Measurements from ENCODE around the gene COL8A1.
A peak's percentile ranks its signal among the peaks of the same experiment; 100 is the strongest.

Gene COL8A1

GRCh38 chr3:99768126-99768525 lies 129.7 kb downstream of the COL8A1 start:
- TF ChIP-seq CTCF (conservative IDR thresholded peaks at IDR 0.05; ENCODE audit: low read depth, low read length): no peak
- no peak overlapping the region for H3K4me3 ChIP-seq (ENCODE audit: low read depth, low read length)
- DNase-seq (ENCODE audit: low read depth): no peak

- DNase-seq (ENCODE audit: low read depth): no peak
- no peak for TF ChIP-seq CTCF (conservative IDR thresholded peaks at IDR 0.05; ENCODE audit: low read depth, low read length)
- no peak overlapping the region for H3K4me3 ChIP-seq (ENCODE audit: low read depth, low read length)
Measured at GRCh38 chr3:99768808-99769501, 130.6 kb downstream of the COL8A1 start.

GRCh38 chr3:99772171-99772570 lies 133.8 kb downstream of the COL8A1 start:
- DNase-seq (ENCODE audit: low read depth): no peak
- no peak for TF ChIP-seq CTCF (conservative IDR thresholded peaks at IDR 0.05; ENCODE audit: low read depth, low read length)
- H3K4me3 ChIP-seq (ENCODE audit: low read depth, low read length): no peak overlapping the region

GRCh38 chr3:99772671-99773070 lies 134.3 kb downstream of the COL8A1 start:
- no peak for DNase-seq (ENCODE audit: low read depth)
- TF ChIP-seq CTCF (conservative IDR thresholded peaks at IDR 0.05; ENCODE audit: low read depth, low read length): no peak
- H3K4me3 ChIP-seq (ENCODE audit: low read depth, low read length): no peak overlapping the region

GRCh38 chr3:99774467-99774866 lies 136.1 kb downstream of the COL8A1 start:
- DNase-seq (ENCODE audit: low read depth): peak; percentile 94
- H3K4me3 ChIP-seq (ENCODE audit: low read depth, low read length): no peak overlapping the region
- TF ChIP-seq CTCF (conservative IDR thresholded peaks at IDR 0.05; ENCODE audit: low read depth, low read length): no peak

GRCh38 chr3:99776516-99777209 lies 138.3 kb downstream of the COL8A1 start:
- DNase-seq (ENCODE audit: low read depth): peak; percentile 41
- no peak overlapping the region for H3K4me3 ChIP-seq (ENCODE audit: low read depth, low read length)
- TF ChIP-seq CTCF (conservative IDR thresholded peaks at IDR 0.05; ENCODE audit: low read depth, low read length): no peak

- no peak for DNase-seq (ENCODE audit: low read depth)
- TF ChIP-seq CTCF (conservative IDR thresholded peaks at IDR 0.05; ENCODE audit: low read depth, low read length): no peak
- H3K4me3 ChIP-seq (ENCODE audit: low read depth, low read length): no peak overlapping the region
Measured at GRCh38 chr3:99777210-99777549, 138.8 kb downstream of the COL8A1 start.

Measured in choroid plexus epithelial cell (primary cell).